ENCODE measurements around the gene FAT1.

Gene FAT1

GRCh38 chr4:186606591-186606992, 117.1 kb downstream of the FAT1 start:
- no peak for DNase-seq (ENCODE audit: low read depth, low spot score)

- DNase-seq (ENCODE audit: low read depth, low spot score): no peak
Measured at GRCh38 chr4:186605261-186605865, 118.3 kb downstream of the FAT1 start.

GRCh38 chr4:186604124-186604807, 119.4 kb downstream of the FAT1 start:
- no peak for DNase-seq (ENCODE audit: low read depth, low spot score)

- no peak for DNase-seq (ENCODE audit: low read depth, low spot score)
Measured at GRCh38 chr4:186602978-186603377, 120.7 kb downstream of the FAT1 start.

- DNase-seq (ENCODE audit: low read depth, low spot score): no peak
Measured at GRCh38 chr4:186599483-186599882, 124.2 kb downstream of the FAT1 start.

- no peak for DNase-seq (ENCODE audit: low read depth, low spot score)
Measured at GRCh38 chr4:186598686-186599085, 125.0 kb downstream of the FAT1 start.

GRCh38 chr4:186596850-186597390, 126.7 kb downstream of the FAT1 start:
- DNase-seq (ENCODE audit: low read depth, low spot score): no peak

- DNase-seq (ENCODE audit: low read depth, low spot score): no peak
Measured at GRCh38 chr4:186596346-186596745, 127.3 kb downstream of the FAT1 start.

GRCh38 chr4:186593587-186593973, 130.1 kb downstream of the FAT1 start:
- DNase-seq (ENCODE audit: low read depth, low spot score): no peak

- no peak for DNase-seq (ENCODE audit: low read depth, low spot score)
Measured at GRCh38 chr4:186592966-186593586, 130.6 kb downstream of the FAT1 start.

GRCh38 chr4:186592445-186592844, 131.2 kb downstream of the FAT1 start:
- no peak for DNase-seq (ENCODE audit: low read depth, low spot score)

GRCh38 chr4:186591651-186592050, 132.0 kb downstream of the FAT1 start:
- no peak for DNase-seq (ENCODE audit: low read depth, low spot score)

- no peak for DNase-seq (ENCODE audit: low read depth, low spot score)
Measured at GRCh38 chr4:186588503-186588902, 135.2 kb downstream of the FAT1 start.

- DNase-seq (ENCODE audit: low read depth, low spot score): no peak
Measured at GRCh38 chr4:186587416-186588018, 136.1 kb downstream of the FAT1 start.

GRCh38 chr4:186586205-186586604, 137.5 kb downstream of the FAT1 start:
- no peak for DNase-seq (ENCODE audit: low read depth, low spot score)

- DNase-seq (ENCODE audit: low read depth, low spot score): no peak
Measured at GRCh38 chr4:186584912-186585311, 138.7 kb downstream of the FAT1 start.

- no peak for DNase-seq (ENCODE audit: low read depth, low spot score)
Measured at GRCh38 chr4:186581421-186581820, 142.2 kb downstream of the FAT1 start.

GRCh38 chr4:186580669-186581068, 143.0 kb downstream of the FAT1 start:
- DNase-seq (ENCODE audit: low read depth, low spot score): no peak

- DNase-seq (ENCODE audit: low read depth, low spot score): no peak
Measured at GRCh38 chr4:186570193-186570996, 153.3 kb downstream of the FAT1 start.

GRCh38 chr4:186569533-186570192, 154.0 kb downstream of the FAT1 start:
- DNase-seq (ENCODE audit: low read depth, low spot score): no peak

GRCh38 chr4:186566068-186566467, 157.6 kb downstream of the FAT1 start:
- no peak for DNase-seq (ENCODE audit: low read depth, low spot score)
